ENCODE measurements around the gene DOCK9. TPM values are rescaled to one million over a fixed set of nuclear protein-coding genes. Genes with fewer than 3 reads are reported as not detected.

Gene DOCK9
- total RNA-seq, 1 donor from 2014 or later: 56.3 TPM

DNA sequence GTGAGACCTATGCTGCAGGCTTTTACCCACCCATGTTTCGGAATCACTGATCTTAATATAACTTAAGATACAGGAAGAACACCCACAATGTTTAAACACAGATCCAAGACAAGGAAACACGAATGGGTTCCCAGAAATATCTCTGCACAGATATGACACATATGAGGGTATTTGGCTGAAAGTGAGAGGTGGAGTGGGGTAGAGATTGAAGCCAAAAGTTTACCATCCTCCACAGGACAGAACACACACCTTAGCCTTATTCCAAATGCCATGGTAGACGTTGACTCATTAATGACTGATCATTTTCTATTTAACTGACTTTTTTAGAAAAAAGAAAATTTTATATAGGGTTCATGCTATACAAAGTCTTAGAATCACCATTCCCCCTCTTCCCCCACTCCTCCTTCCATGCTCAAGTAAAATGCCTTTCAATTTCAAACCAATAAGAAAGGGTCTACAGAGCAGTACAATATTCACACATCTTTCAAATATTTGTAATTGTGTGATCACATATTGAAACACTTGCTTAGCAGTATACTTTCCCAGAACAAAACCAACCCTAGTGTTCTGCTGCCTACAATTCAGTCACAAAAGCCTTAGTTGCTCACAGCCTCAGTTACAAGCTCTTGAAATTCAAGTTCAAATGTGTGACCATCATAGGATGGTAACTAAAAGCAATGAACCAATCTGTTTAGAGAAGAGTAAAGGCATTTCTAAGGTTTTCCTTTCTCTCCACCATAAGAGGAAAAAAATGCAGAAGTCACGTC, 11.8 kb upstream of the DOCK9 start:
- Histone ChIP-seq H3K9ac (ENCODE audit: low read length) (no peak overlapping the region), H3K9me3 (ENCODE audit: insufficient read depth, low read depth, low read length) (no peaks in the 10 kb centered on the region), H3K4me1 (ENCODE audit: insufficient read depth, low read length) (no peaks in the 10 kb centered on the region), H4K20me1 (ENCODE audit: insufficient read depth, low read length) (no peaks in the 10 kb centered on the region), H3K36me3 (ENCODE audit: insufficient read depth, low read length) (no peaks in the 10 kb centered on the region), H3K4me2 (ENCODE audit: low read length) (no peak overlapping the region), H3K27ac (ENCODE audit: low read depth, low read length) (no peak overlapping the region), H3K4me3 (ENCODE audit: insufficient read depth, low read depth, low read length) (no peak overlapping the region), H3K27me3 (ENCODE audit: insufficient read depth, low read length) (no peaks in the 10 kb centered on the region), H2AFZ (ENCODE audit: low read depth, low read length) (no peak overlapping the region), H3K79me2 (ENCODE audit: insufficient read depth, low read length) (no peaks in the 10 kb centered on the region)
- DNase-seq (ENCODE audit: low read depth) (no peak), FAIRE-seq (no peak)
- no peak for TF ChIP-seq EZH2 (IDR thresholded peaks at IDR 0.05; ENCODE audit: insufficient read depth, low read length)
- TF ChIP-seq, protein P1, sequence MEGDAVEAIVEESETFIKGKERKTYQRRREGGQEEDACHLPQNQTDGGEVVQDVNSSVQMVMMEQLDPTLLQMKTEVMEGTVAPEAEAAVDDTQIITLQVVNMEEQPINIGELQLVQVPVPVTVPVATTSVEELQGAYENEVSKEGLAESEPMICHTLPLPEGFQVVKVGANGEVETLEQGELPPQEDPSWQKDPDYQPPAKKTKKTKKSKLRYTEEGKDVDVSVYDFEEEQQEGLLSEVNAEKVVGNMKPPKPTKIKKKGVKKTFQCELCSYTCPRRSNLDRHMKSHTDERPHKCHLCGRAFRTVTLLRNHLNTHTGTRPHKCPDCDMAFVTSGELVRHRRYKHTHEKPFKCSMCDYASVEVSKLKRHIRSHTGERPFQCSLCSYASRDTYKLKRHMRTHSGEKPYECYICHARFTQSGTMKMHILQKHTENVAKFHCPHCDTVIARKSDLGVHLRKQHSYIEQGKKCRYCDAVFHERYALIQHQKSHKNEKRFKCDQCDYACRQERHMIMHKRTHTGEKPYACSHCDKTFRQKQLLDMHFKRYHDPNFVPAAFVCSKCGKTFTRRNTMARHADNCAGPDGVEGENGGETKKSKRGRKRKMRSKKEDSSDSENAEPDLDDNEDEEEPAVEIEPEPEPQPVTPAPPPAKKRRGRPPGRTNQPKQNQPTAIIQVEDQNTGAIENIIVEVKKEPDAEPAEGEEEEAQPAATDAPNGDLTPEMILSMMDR (IDR thresholded peaks at IDR 0.05; ENCODE audit: insufficient read depth, low read depth, low read length): no peak
- Mint-ChIP-seq H3K4me1 (ENCODE audit: low read depth, unreplicated experiment) (peaks cover 9% of the 10 kb centered on the region), H3K4me3 (ENCODE audit: unreplicated experiment) (no peak overlapping the region), H3K36me3 (ENCODE audit: low read depth, unreplicated experiment) (no peaks in the 10 kb centered on the region), H3K27me3 (ENCODE audit: low read depth, unreplicated experiment) (no peaks in the 10 kb centered on the region), H3K9me3 (ENCODE audit: unreplicated experiment) (no peaks in the 10 kb centered on the region), H3K27ac (ENCODE audit: unreplicated experiment) (no peak overlapping the region)

DNA sequence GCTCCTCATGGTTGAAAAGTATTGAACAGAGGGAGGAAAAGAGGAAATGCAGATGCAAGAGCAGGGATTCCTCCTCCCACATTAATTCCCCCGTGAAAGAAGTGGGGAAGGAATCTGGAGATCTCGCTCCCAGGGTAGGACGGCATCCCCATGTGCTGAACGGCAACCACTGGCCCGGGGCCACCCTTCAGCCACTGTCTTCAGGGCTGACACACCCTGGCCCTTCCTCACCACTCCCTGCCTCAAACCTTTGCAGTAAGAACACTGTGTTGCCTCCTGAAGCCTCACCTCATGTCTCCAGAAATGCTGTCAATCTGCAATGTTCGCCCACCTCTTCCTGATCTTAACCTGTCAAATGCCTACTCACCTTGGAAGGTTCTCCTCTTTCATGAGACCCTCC, 10.9 kb upstream of the DOCK9 start:
- H3K4me1 ChIP-seq (ENCODE audit: insufficient read depth, low read length): no peaks in the 10 kb centered on the region
- no peaks in the 10 kb centered on the region for H3K36me3 Mint-ChIP-seq (ENCODE audit: low read depth, unreplicated experiment)
- no peak for DNase-seq (ENCODE audit: low read depth)
- H3K4me3 Mint-ChIP-seq (ENCODE audit: unreplicated experiment): no peak overlapping the region
- no peaks in the 10 kb centered on the region for H3K79me2 ChIP-seq (ENCODE audit: insufficient read depth, low read length)
- no peaks in the 10 kb centered on the region for H3K9me3 Mint-ChIP-seq (ENCODE audit: unreplicated experiment)
- no peak overlapping the region for H3K27ac Mint-ChIP-seq (ENCODE audit: unreplicated experiment)
- no peaks in the 10 kb centered on the region for H3K36me3 ChIP-seq (ENCODE audit: insufficient read depth, low read length)
- no peak for FAIRE-seq
- peaks cover 9% of the 10 kb centered on the region for H3K4me1 Mint-ChIP-seq (ENCODE audit: low read depth, unreplicated experiment)
- H3K27ac ChIP-seq (ENCODE audit: low read depth, low read length): no peak overlapping the region
- no peaks in the 10 kb centered on the region for H3K27me3 ChIP-seq (ENCODE audit: insufficient read depth, low read length)
- H2AFZ ChIP-seq (ENCODE audit: low read depth, low read length): no peak overlapping the region
- no peak overlapping the region for H3K4me2 ChIP-seq (ENCODE audit: low read length)
- H4K20me1 ChIP-seq (ENCODE audit: insufficient read depth, low read length): no peaks in the 10 kb centered on the region
- H3K4me3 ChIP-seq (ENCODE audit: insufficient read depth, low read depth, low read length): no peak overlapping the region
- H3K9ac ChIP-seq (ENCODE audit: low read length): no peak overlapping the region
- TF ChIP-seq, protein P1 (IDR thresholded peaks at IDR 0.05; ENCODE audit: insufficient read depth, low read depth, low read length): no peak
- TF ChIP-seq EZH2 (IDR thresholded peaks at IDR 0.05; ENCODE audit: insufficient read depth, low read length): no peak
- H3K9me3 ChIP-seq (ENCODE audit: insufficient read depth, low read depth, low read length): no peaks in the 10 kb centered on the region
- no peaks in the 10 kb centered on the region for H3K27me3 Mint-ChIP-seq (ENCODE audit: low read depth, unreplicated experiment)

DNA sequence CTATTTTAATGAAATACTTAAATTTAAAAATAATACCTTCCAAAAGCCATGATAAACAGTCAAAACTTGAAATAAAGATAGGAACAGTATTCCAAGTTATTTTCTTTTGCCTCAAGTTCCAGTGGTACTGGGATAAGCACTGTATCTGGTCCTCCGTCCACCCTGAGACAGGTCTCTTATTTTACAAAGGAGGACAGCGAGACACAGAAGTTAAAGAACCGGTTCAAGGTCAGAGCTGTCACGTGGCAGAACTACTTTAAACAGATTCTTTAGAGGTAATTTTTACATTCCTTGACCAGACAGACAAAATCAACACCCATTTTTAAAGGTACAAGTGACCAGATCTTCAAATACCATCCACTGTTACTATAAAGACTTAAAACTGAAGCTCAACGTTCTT, 10.4 kb upstream of the DOCK9 start:
- no peaks in the 10 kb centered on the region for H3K36me3 Mint-ChIP-seq (ENCODE audit: low read depth, unreplicated experiment)
- no peaks in the 10 kb centered on the region for H3K9me3 ChIP-seq (ENCODE audit: insufficient read depth, low read depth, low read length)
- no peaks in the 10 kb centered on the region for H3K27me3 Mint-ChIP-seq (ENCODE audit: low read depth, unreplicated experiment)
- H3K27ac Mint-ChIP-seq (ENCODE audit: unreplicated experiment): no peak overlapping the region
- H3K4me3 ChIP-seq (ENCODE audit: insufficient read depth, low read depth, low read length): no peak overlapping the region
- H3K79me2 ChIP-seq (ENCODE audit: insufficient read depth, low read length): no peaks in the 10 kb centered on the region
- no peak overlapping the region for H2AFZ ChIP-seq (ENCODE audit: low read depth, low read length)
- DNase-seq (ENCODE audit: low read depth) (no peak), FAIRE-seq (no peak)
- H3K27me3 ChIP-seq (ENCODE audit: insufficient read depth, low read length): no peaks in the 10 kb centered on the region
- TF ChIP-seq, protein P1 (IDR thresholded peaks at IDR 0.05; ENCODE audit: insufficient read depth, low read depth, low read length): no peak
- no peak for TF ChIP-seq EZH2 (IDR thresholded peaks at IDR 0.05; ENCODE audit: insufficient read depth, low read length)
- no peak overlapping the region for H3K9ac ChIP-seq (ENCODE audit: low read length)
- H3K4me1 ChIP-seq (ENCODE audit: insufficient read depth, low read length): no peaks in the 10 kb centered on the region
- H3K4me2 ChIP-seq (ENCODE audit: low read length): no peak overlapping the region
- H4K20me1 ChIP-seq (ENCODE audit: insufficient read depth, low read length): no peaks in the 10 kb centered on the region
- peaks cover 10% of the 10 kb centered on the region for H3K4me1 Mint-ChIP-seq (ENCODE audit: low read depth, unreplicated experiment)
- H3K9me3 Mint-ChIP-seq (ENCODE audit: unreplicated experiment): no peaks in the 10 kb centered on the region
- H3K27ac ChIP-seq (ENCODE audit: low read depth, low read length): no peak overlapping the region
- H3K36me3 ChIP-seq (ENCODE audit: insufficient read depth, low read length): no peaks in the 10 kb centered on the region
- H3K4me3 Mint-ChIP-seq (ENCODE audit: unreplicated experiment): no peak overlapping the region
